GM03348 (cell line): ENCODE measurements around the gene CNPY3.
A peak's percentile ranks its signal among the peaks of the same experiment; 100 is the strongest.
"Not testable (repeated sequence)": the region's sequence is repeated elsewhere in the genome, so short reads cannot be mapped to it uniquely, and the experiment has no call there.

ENCODE experiments used
- DNase-seq: peaks from one replicate; pipeline ENCODE4 v3.0.0; 2012; ENCODE audit warnings: low spot score

The CNPY3 gene

DNA sequence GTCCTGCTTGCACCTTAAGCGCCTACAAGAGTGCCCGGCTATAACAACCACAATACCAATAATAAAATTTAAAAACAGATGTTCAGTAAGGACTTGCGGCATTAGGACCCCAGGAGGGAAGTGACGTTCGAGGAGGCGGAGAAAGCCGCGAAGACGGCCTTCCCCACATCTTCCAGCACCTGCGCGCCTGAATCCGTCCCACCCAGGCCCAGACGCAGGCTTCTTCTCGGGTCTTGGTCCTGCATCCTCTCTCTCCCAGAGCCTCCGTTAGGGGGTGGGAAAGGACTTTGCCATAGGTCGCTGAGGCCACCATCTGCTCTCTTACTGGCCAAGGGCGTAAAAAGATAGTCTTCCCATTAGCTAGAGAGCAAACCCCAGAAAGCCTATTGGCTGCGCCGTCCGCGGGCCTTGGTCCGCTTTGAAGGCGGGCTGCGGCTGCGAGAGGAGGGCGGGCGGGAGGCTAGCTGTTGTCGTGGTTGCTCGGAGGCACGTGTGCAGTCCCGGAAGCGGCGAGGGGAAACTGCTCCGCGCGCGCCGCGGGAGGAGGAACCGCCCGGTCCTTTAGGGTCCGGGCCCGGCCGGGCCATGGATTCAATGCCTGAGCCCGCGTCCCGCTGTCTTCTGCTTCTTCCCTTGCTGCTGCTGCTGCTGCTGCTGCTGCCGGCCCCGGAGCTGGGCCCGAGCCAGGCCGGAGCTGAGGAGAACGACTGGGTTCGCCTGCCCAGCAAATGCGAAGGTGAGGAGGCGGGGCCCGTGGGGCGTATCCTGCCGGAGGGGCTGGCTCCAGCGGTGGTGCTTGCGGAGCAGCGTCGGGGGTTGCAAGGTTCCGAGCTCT, at the start of gene CNPY3:
TSS of gene CNPY3 (plus strand) at position 495 of the 835 bp plus-strand sequence. CDS start at position 586, 91 bp downstream.
- peak; percentile 97 for DNase-seq

DNA sequence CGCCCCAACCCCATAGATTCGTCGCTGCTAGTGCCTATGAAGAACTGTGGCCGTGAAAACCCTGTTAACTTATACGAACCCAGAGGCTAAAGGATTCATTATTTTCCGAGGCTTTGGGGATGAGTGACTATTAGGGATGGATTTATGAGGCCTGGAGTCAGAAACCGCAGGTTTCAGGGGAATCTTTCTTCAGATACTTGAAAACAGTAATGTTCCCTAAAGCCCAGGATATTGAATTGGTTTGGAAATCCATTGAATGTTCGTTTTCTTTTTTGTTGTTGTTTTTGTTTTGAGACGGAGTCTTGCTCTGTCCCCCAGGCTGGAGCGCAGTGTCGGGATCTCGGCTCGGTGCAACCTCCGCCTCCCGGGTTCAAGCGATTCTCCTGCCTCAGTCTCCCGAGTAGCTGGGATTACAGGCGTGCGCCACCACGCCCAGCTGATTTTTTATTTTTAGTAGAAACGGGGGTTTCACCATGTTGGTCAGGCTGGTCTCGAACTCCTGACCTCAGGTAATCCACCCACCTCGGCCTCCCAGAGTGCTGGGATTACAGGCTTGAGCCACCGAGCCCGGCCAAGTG, 49.0 kb upstream of the CNPY3 start:
- not testable (repeated sequence) for DNase-seq

GRCh38 chr6:42880871-42881270, 48.4 kb upstream of the CNPY3 start:
- DNase-seq = not testable (repeated sequence)

- DNase-seq = no peak
These were observed 43.6 kb upstream of the CNPY3 start for GRCh38 chr6:42885702-42886101.

DNA sequence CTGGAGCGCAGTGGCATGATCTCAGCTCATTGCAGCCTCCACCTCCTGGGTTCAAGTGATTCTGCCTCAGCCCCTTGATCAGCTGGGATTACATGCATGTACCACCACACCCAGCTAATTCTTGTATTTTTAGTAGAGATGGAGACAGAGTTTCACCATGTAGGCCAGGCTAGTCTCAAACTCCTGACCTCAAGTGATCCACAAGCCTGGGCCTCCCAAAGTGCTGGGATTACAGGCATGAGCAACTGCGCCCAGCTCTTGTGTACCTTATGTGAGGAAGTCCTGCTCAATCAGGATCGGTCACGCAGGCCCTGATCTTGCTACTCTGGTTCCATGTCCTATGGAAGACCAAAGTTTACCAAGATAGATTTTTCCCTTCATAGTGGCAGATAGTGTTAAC, 41.1 kb upstream of the CNPY3 start:
- DNase-seq = not testable (repeated sequence)

GRCh38 chr6:42889815-42890214, 39.5 kb upstream of the CNPY3 start:
- no peak for DNase-seq

DNA sequence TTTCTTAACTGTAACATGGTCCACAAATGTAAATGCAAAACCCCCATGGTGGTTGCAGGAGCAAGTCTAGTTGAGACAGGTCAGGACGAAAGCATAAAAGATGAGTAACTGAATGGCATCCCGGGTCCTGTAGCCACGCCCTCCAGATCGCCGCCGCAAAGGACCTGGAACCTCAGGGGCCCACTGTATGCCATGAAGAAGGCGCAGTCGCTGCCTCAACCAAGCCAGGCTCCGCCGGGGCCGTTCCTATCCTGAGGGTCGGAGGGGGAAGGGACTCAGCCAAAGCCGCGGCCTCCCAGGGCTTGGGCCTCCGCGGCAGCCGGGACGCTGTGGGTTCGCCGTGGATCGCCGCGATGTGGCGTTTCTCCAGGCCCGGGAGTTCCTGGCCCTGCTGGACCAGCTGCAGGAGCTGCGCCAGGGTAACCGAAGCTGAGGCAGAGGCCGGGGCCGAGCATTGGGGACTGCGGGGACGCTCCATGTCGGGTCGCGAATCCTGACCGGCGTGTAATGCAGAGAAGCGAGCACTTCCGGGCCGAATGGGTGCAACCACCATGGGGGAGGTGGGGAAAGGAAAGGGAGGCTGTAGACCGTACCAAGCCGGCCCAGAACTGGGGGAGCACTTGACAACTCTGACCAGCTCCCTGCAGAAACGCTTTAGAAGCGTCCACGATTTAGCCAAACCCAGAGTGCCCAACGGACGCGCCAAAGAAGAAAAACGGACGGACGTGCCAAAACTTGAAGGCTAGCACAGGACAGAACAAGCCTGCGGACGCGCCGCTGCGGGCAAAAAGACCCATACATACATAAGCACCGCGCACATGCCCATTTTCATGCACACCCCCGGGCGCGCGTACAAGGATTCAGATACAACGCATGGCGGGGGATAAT, 38.7 kb upstream of the CNPY3 start:
- DNase-seq = peak; percentile 97

- DNase-seq = no peak
These were observed 38.0 kb upstream of the CNPY3 start for GRCh38 chr6:42891199-42891722.

- not testable (repeated sequence) for DNase-seq
These were observed 35.0 kb upstream of the CNPY3 start for GRCh38 chr6:42894041-42894828.

GRCh38 chr6:42896178-42896719, 33.0 kb upstream of the CNPY3 start:
- no peak for DNase-seq

GRCh38 chr6:42898891-42899361, 30.4 kb upstream of the CNPY3 start:
- peak; percentile 47 for DNase-seq

DNA sequence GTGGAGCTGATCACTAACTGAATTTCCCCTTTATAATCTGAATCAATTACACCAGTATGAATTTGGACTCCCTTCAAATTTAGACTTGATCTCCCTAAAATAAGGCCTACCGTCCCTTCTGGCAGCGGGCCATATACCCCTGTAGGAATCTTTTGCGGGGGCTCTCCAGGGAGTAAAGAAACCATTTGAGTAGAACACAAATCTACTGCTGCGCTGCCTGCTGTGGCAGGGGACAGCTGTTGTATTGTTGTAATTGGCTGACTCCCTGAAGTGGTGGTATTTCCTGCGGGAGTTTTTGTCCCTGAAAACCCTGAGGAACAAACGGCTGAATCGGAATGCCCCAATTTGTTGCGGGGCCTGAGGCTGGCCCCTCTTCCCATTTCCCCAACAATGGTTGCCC, 29.4 kb upstream of the CNPY3 start:
- no peak for DNase-seq

- DNase-seq = peak; percentile 72
These were observed 27.7 kb upstream of the CNPY3 start for GRCh38 chr6:42901538-42901957.

DNA sequence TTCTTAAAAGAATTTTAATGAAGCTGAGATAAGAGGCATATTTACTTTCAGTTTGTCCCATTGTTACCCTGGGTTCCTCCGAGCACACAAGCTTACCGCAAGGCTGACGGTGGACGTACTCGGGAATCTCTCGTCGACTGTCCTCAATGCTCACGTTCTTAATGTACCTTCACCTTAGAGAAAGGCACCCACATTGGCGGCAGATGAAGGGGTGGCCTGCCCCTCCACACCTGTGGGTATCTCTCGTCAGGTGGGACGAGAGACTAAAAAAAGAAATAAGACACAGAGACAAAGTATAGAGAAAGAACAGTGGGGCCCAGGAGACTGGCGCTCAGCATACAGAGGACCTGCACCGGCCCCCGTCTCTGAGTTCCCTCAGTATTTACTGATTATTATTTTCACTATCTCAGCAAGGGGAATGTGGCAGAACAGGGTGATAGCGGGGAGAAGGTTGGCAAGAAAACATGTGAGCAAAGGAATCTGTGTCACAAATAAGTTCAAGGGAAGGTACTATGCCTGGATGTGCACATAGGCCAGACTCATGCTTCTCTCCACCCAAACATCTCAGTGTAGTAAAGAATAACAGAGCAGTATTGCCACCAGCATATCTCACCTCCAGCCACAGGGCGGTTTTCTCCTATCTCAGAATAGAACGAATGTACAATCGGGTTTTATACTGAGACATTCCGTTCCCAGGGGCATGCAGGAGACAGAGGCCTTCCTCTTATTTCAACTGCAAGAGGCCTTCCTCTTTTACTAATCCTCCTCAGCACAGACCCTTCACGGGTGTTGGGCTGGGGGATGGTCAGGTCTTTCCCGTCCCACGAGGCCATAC, 26.6 kb upstream of the CNPY3 start:
- not testable (repeated sequence) for DNase-seq

GRCh38 chr6:42904467-42904866, 24.8 kb upstream of the CNPY3 start:
- no peak for DNase-seq

DNA sequence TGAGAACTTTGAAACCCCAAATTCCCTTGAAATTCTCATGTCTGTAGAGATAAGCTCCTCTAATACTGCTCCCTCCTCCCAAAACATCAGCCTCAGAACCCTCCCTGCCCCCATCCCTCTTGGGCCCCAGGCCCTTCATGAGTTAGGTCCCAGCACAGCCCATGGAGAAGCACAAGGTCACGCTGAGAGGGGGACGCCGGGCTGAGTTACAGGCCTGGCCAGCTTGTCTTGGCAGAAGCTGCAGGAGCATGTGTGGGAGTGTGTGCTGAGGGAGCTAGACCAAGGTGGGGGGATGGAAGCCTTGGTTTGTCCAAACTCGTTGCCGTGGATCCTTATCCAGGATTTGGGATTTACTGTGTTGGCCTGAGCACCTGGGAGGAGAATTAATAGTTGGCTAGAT, 21.9 kb upstream of the CNPY3 start:
- no peak for DNase-seq

DNA sequence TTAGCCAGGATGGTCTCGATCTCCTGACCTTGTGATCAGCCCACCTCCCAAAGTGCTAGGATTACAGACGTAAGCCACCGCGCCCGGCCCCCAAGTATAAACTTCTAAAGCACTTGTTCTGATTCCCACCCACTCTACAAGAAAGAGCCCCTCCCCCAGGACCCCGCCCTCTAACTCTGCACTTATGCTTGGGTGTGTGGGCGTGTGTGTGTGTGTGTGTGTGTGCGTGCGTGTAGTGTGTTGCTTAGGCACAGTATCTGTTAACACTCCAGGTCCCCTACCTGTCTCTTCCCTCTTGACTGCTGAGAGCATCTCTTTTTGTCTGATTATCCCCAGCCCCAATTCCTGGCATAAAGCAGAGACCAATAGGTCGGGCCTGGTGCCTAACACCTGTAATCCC, 19.4 kb upstream of the CNPY3 start:
- DNase-seq = no peak

DNA sequence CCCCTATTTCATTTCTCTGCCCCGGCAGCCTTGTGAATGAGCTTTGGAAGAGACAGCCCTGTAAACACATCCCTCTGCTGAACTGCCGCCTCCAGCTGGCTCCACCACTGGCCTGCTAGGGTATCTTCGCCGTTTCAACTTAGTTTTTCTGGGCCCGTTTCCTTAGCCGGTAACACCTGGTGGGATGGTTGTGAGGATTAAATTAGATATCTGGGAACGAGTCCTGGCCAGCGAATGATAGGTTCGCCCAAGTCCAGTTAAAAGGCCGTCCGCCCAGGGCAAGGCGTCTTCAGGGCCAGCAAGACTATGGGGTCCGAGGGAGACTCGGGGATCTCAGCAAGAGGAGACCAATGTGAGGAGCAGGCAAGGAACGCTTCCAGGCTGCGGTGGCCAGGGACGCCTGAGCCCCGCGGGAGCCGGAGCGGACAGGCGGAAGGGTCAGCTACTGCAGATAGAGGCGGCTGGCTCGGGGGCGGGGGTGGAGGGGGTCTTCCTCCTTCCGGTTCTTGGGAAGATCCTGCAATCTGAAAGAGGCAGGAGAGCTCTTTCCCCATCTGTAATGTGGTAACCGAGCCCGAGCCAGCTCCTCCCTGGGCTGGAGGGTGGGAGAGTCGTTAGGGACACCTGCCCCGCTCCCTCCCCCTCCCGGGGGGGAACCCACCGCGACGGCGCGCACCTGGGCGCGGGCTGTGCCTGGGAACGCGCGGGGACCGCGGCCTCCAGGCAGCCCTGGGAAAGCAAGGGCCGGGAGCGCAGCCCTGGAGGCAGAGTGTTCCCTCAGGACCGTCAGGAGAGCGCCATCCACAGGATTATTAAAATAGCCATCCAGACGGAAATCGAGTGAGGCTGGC, 17.9 kb upstream of the CNPY3 start:
- DNase-seq = no peak

DNA sequence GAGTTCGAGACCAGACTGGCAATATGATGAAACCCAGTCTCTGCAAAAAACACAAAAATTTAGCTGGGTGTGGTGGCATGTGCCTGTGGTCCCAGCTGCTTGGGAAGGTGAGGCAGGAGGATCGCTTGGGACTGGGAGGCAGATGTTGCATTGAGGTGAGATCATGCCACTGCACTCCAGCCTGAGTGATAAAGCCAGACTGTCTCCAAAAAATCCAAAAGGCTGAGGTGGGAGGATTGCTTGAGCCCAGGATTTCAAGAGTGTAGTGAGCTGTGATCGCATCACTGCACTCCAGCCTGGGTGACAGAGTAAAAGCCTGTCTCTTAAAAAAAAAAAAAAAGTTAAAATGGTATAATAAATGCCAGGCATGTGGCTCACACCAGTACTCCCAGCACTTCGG, 14.7 kb upstream of the CNPY3 start:
- no peak for DNase-seq
